ENCODE data around the gene GPR161.
"Not testable (repeated sequence)": the region's sequence is repeated elsewhere in the genome, so short reads cannot be mapped to it uniquely, and the experiment has no call there.

GPR161 gene

DNA sequence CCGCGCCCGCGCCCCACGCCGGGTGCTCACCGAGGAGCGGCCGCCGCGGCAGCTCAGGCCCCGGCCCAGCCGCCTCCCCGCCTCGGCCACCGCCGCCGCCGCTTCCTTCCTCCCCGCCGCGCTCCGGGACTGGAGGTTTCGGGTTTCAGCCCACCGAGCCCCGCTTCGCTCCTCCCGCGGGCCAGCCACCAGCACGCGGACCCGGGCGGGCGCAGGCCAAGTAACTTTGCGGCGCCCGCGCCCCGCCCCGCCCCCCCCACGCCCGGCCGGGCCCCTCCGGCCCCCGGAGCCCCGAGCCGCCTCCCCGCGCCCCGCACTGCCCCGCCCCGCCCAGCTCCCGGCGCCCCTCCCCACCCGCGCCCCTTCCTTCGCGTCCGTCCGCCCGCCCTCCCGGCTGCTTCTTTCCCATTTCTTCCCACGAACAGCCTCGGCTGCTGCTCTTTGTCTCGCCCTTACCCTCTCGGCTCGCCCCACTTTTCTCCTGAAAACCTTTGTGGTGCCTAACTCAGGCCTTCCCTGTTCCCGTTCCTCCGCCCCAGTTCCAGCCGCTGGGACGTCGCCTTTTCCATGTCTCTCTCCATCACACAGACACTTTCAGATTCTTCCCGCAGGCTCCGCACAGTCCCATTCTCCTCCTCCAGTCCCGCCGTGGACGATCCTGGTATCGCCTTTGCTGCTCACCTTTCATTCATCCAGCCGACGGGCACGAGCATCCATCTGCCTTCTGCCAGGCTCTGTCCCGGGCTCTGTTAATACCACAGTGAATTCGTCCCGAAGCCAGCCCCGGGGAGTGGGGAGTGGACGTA, at the start of gene GPR161:
TSS of gene GPR161 (minus strand) at position 222 of the 806 bp plus-strand sequence. CDS start 32,080 bp downstream, outside the sequence.
- TF ChIP-seq CTCF (IDR thresholded peaks at IDR 0.05; ENCODE audit: low read depth, low read length), result no peak

GRCh38 chr1:168181063-168181720, 44.5 kb upstream of the GPR161 start:
- not testable (repeated sequence) for DNase-seq (ENCODE audit: extremely low read depth, low read depth)

More for the DNA sequence above, at the start of gene GPR161:
- no peak for DNase-seq (ENCODE audit: extremely low read depth, low read depth)

DNA sequence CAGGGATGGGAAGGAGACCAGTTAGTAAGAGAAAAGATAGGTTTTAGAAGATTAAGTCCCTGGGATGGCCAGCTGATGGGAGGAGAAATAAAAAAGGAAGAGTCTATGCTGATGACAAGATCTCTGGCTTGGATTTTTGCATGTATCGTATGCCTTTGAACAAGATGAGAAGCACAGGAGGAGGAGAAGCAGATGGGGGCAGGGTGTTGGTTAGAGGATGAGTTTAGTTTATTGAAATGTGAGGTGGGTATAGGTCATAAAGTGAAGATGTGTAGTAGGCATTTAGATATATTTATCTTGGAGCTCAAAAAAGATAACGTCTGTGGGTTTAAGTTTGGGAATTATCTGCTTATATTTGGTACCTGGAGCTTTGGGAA, 43.4 kb upstream of the GPR161 start:
- DNase-seq (ENCODE audit: extremely low read depth, low read depth), result no peak
- no peak for TF ChIP-seq CTCF (IDR thresholded peaks at IDR 0.05; ENCODE audit: low read depth, low read length)

- TF ChIP-seq CTCF (IDR thresholded peaks at IDR 0.05; ENCODE audit: low read depth, low read length), result no peak
- no peak for DNase-seq (ENCODE audit: extremely low read depth, low read depth)
These were observed 42.9 kb upstream of the GPR161 start for GRCh38 chr1:168179438-168180147.

DNA sequence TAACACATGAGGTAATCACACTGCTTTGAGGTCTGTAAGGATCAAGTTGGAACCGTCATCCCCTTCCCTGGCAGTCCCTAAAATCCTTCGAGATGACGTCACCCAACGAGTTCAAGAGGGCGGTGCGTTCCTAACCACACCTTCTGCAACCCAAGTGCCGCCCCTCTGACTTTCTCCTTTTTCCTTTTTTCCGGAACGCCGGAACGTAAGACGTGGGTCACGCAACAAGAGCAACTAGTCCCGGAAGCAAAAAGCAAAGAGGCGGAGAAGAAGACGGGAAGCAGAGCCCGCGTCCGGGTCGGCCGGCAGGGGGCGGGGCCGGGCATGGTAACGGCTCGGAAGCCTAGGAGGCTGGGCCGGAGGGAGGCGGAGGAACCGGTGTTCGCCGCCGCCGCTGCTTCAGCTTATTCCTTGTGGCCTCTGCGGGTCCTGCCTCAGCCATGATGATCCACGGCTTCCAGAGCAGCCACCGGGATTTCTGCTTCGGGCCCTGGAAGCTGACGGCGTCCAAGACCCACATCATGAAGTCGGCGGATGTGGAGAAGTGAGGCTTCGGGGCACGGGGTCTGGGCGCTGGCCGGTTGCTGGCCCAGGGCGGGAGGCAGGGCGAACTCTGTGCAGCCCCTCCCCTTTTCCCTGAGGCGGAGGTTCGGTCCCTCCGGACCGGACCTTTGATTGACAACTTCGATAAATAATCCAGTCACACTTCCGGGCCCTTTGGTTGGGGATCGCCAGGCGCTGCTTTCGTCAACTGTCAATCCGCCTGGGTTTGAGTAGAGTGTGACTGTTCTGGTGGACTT, 42.1 kb upstream of the GPR161 start, which contains the start of gene TIPRL:
TSS of gene TIPRL (plus strand) at position 325 of the 800 bp plus-strand sequence. CDS start at position 441, 116 bp downstream.
- peak; percentile 61 for TF ChIP-seq CTCF (IDR thresholded peaks at IDR 0.05; ENCODE audit: low read depth, low read length)
- peak; percentile 97 for DNase-seq (ENCODE audit: extremely low read depth, low read depth)

GRCh38 chr1:168178227-168178637, 41.5 kb upstream of the GPR161 start:
- no peak for TF ChIP-seq CTCF (IDR thresholded peaks at IDR 0.05; ENCODE audit: low read depth, low read length)
- no peak for DNase-seq (ENCODE audit: extremely low read depth, low read depth)

DNA sequence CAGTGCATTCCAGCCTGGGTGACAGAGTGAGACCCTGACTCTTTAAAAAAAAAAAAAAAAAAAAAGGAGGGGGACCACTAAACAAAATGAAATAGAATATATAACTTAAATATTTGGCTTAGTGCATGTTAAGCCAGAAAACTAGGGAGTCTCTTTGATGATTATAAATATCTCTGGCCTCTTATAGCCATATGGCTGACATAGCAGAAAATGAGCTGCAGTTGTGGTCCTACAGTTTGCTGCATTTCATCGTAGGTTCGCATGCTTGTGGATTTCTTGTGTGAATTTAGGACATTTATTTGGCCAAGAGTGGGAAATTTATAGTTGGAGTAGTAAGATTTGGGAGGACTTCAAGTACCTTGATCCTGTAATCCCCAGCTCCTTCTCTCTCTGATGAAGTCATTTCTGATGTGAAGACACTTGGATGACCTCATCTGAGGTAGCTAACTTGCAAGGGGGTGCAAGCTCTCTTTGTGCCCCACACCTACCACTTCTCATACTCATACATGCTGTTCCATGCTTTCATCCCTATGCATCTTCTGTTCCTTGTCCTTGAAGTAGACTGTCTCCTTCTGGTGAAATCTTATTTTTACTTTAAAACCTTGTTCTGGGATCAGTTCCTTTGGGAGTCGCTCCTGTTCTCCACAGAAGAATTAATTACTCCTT, 35.7 kb upstream of the GPR161 start:
- no peak for TF ChIP-seq CTCF (IDR thresholded peaks at IDR 0.05; ENCODE audit: low read depth, low read length)
- no peak for DNase-seq (ENCODE audit: extremely low read depth, low read depth)
